ENCODE measurements around the gene DIPK1A. TPM values are rescaled to one million over a fixed set of nuclear protein-coding genes. Genes with fewer than 3 reads are reported as not detected.

The DIPK1A gene
- 1 to 10 TPM; 2.2 to 4.2 TPM for total RNA-seq

GRCh38 chr1:92961131-92961895, at the start of gene DIPK1A:
Gene DIPK1A, minus strand, starts transcription at chr1:92961462. Its CDS starts 33 bp downstream, at chr1:92961429.
- ATAC-seq (peak; percentile 80 to 87), DNase-seq (ENCODE audit: low spot score) (peak; percentile 85)
- H3K4me1 Mint-ChIP-seq (ENCODE audit: low read depth in 2 of 2): peaks cover 28 to 35% of the 10 kb centered on the region in 2 donors
- H3K4me3 Mint-ChIP-seq: peak within 1 kb of the TSS; percentile 95
- no peaks in the 10 kb centered on the region for H3K27me3 Mint-ChIP-seq
- H3K27ac Mint-ChIP-seq: peak within 1 kb of the TSS; percentile 90 to 94
- no peaks in the 10 kb centered on the region for H3K9me3 Mint-ChIP-seq
- no peaks in the 10 kb centered on the region for H3K36me3 Mint-ChIP-seq

DNA sequence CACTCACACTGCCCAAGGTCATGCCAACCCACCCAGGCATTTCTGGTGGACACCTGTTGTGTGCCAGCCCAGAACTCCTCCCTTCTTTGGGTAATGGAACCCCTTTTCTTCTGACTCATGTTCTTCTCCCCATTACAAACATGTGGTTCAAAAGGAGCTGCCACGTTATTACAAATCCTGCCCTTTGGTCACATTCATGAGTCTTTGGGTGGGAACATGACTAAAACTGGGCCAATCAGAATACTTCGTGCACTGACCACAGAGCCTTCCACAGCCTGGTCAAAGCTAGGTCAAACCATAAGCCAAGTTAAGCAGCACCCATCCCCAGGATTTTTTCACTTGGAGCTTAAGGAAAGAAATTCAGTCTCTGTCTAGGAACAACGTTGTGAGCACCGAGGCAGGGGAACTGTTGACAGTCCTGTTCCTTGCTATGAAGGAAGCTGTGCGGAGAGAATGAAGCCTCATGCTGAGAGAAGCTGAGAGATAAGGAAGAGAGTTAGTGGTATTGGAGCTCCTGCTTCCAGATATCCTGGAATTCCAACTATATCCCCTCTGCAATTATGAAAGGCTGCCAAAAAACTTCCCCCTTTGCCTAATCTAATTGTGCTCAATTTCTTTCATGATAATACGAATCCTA, 46.8 kb upstream of the DIPK1A start:
- Mint-ChIP-seq H3K4me1 (ENCODE audit: low read depth in 2 of 2) (no peaks in the 10 kb centered on the region), H3K9me3 (no peaks in the 10 kb centered on the region), H3K27me3 (peaks cover 13 to 20% of the 10 kb centered on the region in 2 donors), H3K4me3 (no peak overlapping the region), H3K36me3 (no peaks in the 10 kb centered on the region), H3K27ac (no peak overlapping the region)
- no peak for DNase-seq (ENCODE audit: low spot score)
- ATAC-seq: no peak

DNA sequence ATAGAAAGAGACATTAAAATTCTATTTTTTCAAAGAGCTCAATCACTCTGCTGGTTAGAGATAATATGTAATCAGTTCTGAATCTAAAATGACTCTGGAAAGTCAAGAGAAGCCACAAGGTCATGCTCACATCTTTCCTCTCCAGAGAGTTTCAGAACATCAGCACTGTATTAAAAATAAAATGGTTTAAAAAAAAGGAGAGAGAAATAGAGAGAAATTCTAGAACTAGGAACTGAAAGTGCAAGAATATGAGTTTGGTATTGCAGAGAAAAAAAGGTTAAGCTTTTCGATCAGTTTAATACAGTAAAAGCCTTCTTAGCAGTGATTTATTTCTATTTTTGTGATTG, 44.0 kb upstream of the DIPK1A start:
- DNase-seq (ENCODE audit: low spot score) (no peak), ATAC-seq (no peak)
- Mint-ChIP-seq H3K27ac (no peak overlapping the region), H3K36me3 (no peaks in the 10 kb centered on the region), H3K27me3 (peaks cover 19 to 25% of the 10 kb centered on the region in 2 donors), H3K4me1 (ENCODE audit: low read depth in 2 of 2) (no peaks in the 10 kb centered on the region), H3K9me3 (no peaks in the 10 kb centered on the region), H3K4me3 (no peak overlapping the region)

GRCh38 chr1:93004566-93005251, 43.4 kb upstream of the DIPK1A start:
- Mint-ChIP-seq H3K4me1 (ENCODE audit: low read depth in 2 of 2) (no peaks in the 10 kb centered on the region), H3K4me3 (no peak overlapping the region), H3K36me3 (no peaks in the 10 kb centered on the region), H3K9me3 (no peaks in the 10 kb centered on the region), H3K27ac (no peak overlapping the region), H3K27me3 (peaks cover 19 to 25% of the 10 kb centered on the region in 2 donors)
- DNase-seq (ENCODE audit: low spot score) (no peak), ATAC-seq (no peak)

GRCh38 chr1:93003981-93004380, 42.7 kb upstream of the DIPK1A start:
- Mint-ChIP-seq H3K4me1 (ENCODE audit: low read depth in 2 of 2) (no peaks in the 10 kb centered on the region), H3K9me3 (no peaks in the 10 kb centered on the region), H3K36me3 (no peaks in the 10 kb centered on the region), H3K27me3 (peaks cover 19 to 24% of the 10 kb centered on the region in 2 donors), H3K4me3 (no peak overlapping the region), H3K27ac (no peak overlapping the region)
- DNase-seq (ENCODE audit: low spot score) (no peak), ATAC-seq (no peak)

DNA sequence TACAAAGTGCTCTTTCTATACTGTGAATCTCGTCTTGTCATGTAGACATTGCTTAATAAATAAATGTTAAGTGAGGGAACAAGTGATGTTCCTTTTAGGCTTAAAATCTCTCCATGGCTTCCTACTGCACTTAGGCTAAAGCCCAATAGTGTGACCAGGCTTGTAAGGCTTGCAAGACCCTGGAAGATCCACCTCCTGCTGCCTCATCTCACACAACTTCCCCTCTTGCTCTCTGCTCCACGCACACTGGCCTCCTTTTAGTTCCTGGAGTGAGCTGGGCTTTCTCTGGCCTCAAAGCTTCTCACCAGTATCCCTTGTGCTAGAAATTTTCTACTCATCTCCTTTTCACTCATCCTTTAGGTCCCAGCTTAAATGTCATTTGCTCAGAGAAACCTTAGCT, 41.5 kb upstream of the DIPK1A start:
- H3K9me3 Mint-ChIP-seq: no peaks in the 10 kb centered on the region
- DNase-seq (ENCODE audit: low spot score) (no peak), ATAC-seq (no peak)
- no peak overlapping the region for H3K4me3 Mint-ChIP-seq
- no peak overlapping the region for H3K27ac Mint-ChIP-seq
- H3K36me3 Mint-ChIP-seq: no peaks in the 10 kb centered on the region
- peaks cover 19 to 20% of the 10 kb centered on the region in 2 donors for H3K27me3 Mint-ChIP-seq
- H3K4me1 Mint-ChIP-seq (ENCODE audit: low read depth in 2 of 2): no peaks in the 10 kb centered on the region

GRCh38 chr1:93001893-93002292, 40.6 kb upstream of the DIPK1A start:
- H3K4me1 Mint-ChIP-seq (ENCODE audit: low read depth in 2 of 2): no peaks in the 10 kb centered on the region
- H3K27ac Mint-ChIP-seq: no peak overlapping the region
- no peak for DNase-seq (ENCODE audit: low spot score)
- ATAC-seq: no peak
- no peaks in the 10 kb centered on the region for H3K9me3 Mint-ChIP-seq
- H3K4me3 Mint-ChIP-seq: no peak overlapping the region
- no peaks in the 10 kb centered on the region for H3K36me3 Mint-ChIP-seq
- peaks cover 19 to 20% of the 10 kb centered on the region in 2 donors for H3K27me3 Mint-ChIP-seq

DNA sequence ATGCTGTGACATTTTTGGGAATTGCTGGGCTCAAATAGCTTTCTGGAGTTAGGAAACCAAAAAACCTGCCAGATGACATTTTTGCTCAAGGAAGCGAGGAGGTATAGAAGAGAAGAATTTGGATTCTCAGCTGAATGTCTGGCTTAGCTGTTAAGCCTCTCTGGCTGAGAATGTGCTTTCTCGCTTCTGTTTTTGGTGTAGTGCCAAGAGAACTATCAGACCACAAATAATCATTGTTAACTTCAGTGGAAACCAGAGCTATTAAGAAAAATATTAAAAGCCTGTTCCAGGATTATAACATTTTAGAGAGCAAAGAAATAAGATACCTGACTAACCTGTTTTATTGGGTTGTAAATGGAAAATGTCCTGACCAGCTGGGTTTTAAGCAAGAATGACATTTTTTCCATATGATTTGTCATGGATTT, 39.5 kb upstream of the DIPK1A start:
- H3K27ac Mint-ChIP-seq: no peak overlapping the region

GRCh38 chr1:93000291-93000690, 39.0 kb upstream of the DIPK1A start:
- no peak overlapping the region for H3K4me3 Mint-ChIP-seq
- no peak overlapping the region for H3K27ac Mint-ChIP-seq
- ATAC-seq (no peak), DNase-seq (ENCODE audit: low spot score) (no peak)
- H3K36me3 Mint-ChIP-seq: no peaks in the 10 kb centered on the region
- no peaks in the 10 kb centered on the region for H3K9me3 Mint-ChIP-seq
- peaks cover 16 to 20% of the 10 kb centered on the region in 2 donors for H3K27me3 Mint-ChIP-seq
- no peaks in the 10 kb centered on the region for H3K4me1 Mint-ChIP-seq (ENCODE audit: low read depth in 2 of 2)

More for the DNA sequence above, 39.5 kb upstream of the DIPK1A start:
- H3K27me3 Mint-ChIP-seq: peaks cover 18 to 20% of the 10 kb centered on the region in 2 donors
- DNase-seq (ENCODE audit: low spot score): no peak
- no peaks in the 10 kb centered on the region for H3K36me3 Mint-ChIP-seq
- H3K4me3 Mint-ChIP-seq: no peak overlapping the region
- ATAC-seq: no peak
- no peaks in the 10 kb centered on the region for H3K9me3 Mint-ChIP-seq
- H3K4me1 Mint-ChIP-seq (ENCODE audit: low read depth in 2 of 2): no peaks in the 10 kb centered on the region

- no peak for ATAC-seq
- no peaks in the 10 kb centered on the region for H3K36me3 Mint-ChIP-seq
- H3K4me1 Mint-ChIP-seq (ENCODE audit: low read depth in 2 of 2): no peaks in the 10 kb centered on the region
- peaks cover 8 to 9% of the 10 kb centered on the region in 2 donors for H3K27me3 Mint-ChIP-seq
- DNase-seq (ENCODE audit: low spot score): no peak
- no peaks in the 10 kb centered on the region for H3K9me3 Mint-ChIP-seq
- no peak overlapping the region for H3K27ac Mint-ChIP-seq
- no peak overlapping the region for H3K4me3 Mint-ChIP-seq
Observed at GRCh38 chr1:92998821-92999220, 37.6 kb upstream of the DIPK1A start.

DNA sequence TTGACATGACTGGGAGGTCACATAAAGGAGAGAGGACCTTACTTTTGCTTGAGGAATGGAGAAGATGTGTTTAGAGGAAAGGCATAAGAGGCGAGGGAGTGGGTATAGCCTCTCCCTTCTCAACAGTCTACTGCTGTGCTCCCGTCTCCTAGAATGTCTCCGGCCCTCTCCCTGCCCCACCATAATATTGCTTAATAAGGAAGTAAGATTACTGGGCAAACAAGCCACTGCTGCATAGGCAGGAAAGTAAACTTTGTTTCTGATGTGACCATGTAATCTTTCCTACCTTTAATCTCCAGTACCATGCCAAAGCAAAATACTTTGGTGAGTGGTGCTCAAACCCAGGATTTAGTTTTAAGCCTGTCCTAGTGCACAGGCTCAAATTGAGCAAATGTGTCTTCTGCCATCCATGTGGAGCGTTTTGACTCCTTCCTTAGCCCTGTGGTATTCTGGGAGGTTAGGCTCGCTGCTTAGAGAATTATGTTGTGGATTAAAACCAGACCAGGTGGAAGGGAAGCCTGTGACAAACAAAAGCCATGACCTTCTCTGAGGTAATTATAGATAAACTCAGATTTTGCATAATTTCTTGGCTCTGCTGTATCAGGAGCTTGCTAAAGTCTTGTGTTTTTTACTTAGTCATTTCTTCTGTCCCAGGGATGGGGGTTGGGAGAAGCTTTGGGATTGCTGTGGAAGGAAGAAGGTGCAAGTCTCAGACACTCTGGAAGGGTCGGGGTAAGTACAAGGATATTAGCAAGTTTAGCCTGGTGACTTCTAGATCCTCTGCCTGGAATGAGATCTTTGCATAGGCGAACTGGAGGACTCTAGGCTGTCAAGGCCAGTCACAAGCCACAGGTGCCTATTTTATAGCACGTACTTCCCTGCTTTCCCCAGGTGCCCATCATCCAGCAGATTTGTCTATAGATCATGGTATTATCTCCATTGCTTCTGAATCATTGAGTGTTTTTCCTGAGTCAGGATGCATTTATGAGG, 34.5 kb upstream of the DIPK1A start:
- no peaks in the 10 kb centered on the region for H3K27me3 Mint-ChIP-seq
- ATAC-seq (no peak), DNase-seq (ENCODE audit: low spot score) (no peak)
- peaks cover 8 to 10% of the 10 kb centered on the region in 2 donors for H3K4me1 Mint-ChIP-seq (ENCODE audit: low read depth in 2 of 2)
- no peaks in the 10 kb centered on the region for H3K9me3 Mint-ChIP-seq
- no peak overlapping the region for H3K4me3 Mint-ChIP-seq
- no peak overlapping the region for H3K27ac Mint-ChIP-seq
- no peaks in the 10 kb centered on the region for H3K36me3 Mint-ChIP-seq

GRCh38 chr1:92994105-92994712, 32.9 kb upstream of the DIPK1A start:
- Mint-ChIP-seq H3K36me3 (no peaks in the 10 kb centered on the region), H3K4me1 (ENCODE audit: low read depth in 2 of 2) (peaks cover 15 to 23% of the 10 kb centered on the region in 2 donors), H3K4me3 (no peak overlapping the region), H3K27ac (no peak overlapping the region), H3K27me3 (no peaks in the 10 kb centered on the region), H3K9me3 (no peaks in the 10 kb centered on the region)
- DNase-seq (ENCODE audit: low spot score) (peak; percentile 76), ATAC-seq (peak; percentile 79 to 81)

DNA sequence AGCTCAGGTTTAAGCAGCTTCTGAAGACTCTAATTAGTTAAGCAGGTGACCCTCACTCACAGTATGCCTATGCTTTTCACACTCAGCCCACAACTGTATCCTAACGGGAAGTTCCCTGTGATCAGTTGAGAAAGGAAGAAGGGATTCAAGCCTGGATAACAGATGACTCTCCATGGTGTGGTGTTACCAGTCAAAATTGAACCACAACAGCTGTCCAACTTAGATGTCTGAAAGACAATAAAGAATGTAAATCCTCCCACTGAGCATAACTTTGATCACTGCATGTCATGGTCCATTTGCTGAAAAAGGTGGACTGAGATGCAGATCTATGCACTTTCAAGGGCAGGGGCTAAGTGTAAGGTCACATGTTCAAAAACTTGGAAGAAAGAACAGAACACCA, 32.3 kb upstream of the DIPK1A start:
- Mint-ChIP-seq H3K9me3 (no peaks in the 10 kb centered on the region), H3K4me1 (ENCODE audit: low read depth in 2 of 2) (peaks cover 15 to 25% of the 10 kb centered on the region in 2 donors), H3K27ac (no peak overlapping the region), H3K4me3 (no peak overlapping the region), H3K27me3 (no peaks in the 10 kb centered on the region), H3K36me3 (no peaks in the 10 kb centered on the region)
- no peak for ATAC-seq
- DNase-seq (ENCODE audit: low spot score): no peak

Measured in natural killer cell treated with Interleukin-12 subunit alpha and Interleukin-12 subunit beta and Interleukin-15 and Interleukin-18, amount 100 ng/mL, for 72 hours (primary cell).